ENCODE measurements around the gene QPCTL. TPM values are rescaled to one million over a fixed set of nuclear protein-coding genes. Genes with fewer than 3 reads are reported as not detected.

Gene QPCTL
- total and polyA plus RNA-seq, 9 of the 15 experiments (the other 6 are each of a cell fraction or from before 2014, with no cell fraction given) = 0.99 to 31.3 (median 12.7) TPM

DNA sequence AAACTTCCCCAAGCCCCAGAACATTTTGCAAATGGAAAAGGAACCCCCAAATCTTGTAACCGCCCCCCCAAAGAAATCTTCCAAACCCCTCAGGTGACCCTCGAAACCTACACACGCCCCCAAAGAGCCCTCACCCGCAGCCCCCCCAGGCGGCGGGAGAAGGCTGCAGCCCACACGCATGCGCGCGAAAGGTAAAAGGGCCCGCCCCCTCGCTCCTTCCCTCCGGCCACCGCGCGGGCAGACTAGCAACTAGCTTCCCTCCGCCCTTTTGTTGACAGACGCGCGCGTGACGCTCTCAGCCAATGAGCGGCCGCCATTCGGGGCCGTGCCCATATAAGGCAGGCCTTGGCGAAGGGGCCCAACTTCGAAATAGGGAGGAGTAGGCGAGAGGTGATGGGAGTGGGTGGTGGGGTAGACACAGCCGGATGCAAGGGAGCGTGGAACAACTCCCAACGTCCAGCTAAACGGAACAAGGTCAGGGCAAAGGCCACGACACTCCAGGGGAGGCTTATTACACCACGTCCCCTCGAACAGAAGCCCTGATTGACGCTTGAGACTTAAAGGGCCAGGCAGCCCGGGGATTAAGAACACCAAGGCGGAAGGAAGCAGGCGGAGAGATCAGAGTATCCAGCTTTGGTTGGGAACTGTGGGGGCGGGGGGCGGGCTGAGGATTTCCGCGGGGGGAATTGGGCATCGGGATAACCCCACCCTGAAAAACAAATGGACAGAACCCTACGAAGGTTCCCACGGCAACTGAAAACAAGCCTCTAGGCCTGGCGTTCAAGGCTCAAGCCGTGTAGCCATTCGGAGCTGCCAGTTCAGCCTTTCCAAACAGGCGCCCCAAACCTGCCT is 24.9 kb downstream of the QPCTL start (continued):
- no peak for TF ChIP-seq SRSF3 (IDR thresholded peaks at IDR 0.05; ENCODE audit: insufficient read depth, low read length)
- TF ChIP-seq ZKSCAN3 (CRISPR knock-in tag; IDR thresholded peaks at IDR 0.05) = no peak
- TF ChIP-seq NFYB (IDR thresholded peaks at IDR 0.05; ENCODE audit: extremely low read depth, insufficient read length) = peak; percentile 44
- TF ChIP-seq, protein P1, sequence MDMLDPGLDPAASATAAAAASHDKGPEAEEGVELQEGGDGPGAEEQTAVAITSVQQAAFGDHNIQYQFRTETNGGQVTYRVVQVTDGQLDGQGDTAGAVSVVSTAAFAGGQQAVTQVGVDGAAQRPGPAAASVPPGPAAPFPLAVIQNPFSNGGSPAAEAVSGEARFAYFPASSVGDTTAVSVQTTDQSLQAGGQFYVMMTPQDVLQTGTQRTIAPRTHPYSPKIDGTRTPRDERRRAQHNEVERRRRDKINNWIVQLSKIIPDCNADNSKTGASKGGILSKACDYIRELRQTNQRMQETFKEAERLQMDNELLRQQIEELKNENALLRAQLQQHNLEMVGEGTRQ (CRISPR knock-in tag; IDR thresholded peaks at IDR 0.05) = peak; percentile 96
- no peak for TF ChIP-seq ZKSCAN1 (IDR thresholded peaks at IDR 0.05; ENCODE audit: low read depth, low read length)
- TF ChIP-seq, protein P2, sequence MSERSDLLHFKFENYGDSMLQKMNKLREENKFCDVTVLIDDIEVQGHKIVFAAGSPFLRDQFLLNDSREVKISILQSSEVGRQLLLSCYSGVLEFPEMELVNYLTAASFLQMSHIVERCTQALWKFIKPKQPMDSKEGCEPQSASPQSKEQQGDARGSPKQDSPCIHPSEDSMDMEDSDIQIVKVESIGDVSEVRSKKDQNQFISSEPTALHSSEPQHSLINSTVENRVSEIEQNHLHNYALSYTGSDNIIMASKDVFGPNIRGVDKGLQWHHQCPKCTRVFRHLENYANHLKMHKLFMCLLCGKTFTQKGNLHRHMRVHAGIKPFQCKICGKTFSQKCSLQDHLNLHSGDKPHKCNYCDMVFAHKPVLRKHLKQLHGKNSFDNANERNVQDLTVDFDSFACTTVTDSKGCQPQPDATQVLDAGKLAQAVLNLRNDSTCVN (CRISPR knock-in tag; IDR thresholded peaks at IDR 0.05) = no peak
- TF ChIP-seq ZNF324 (CRISPR knock-in tag; IDR thresholded peaks at IDR 0.05) = no peak
- no peak for TF ChIP-seq POU5F1 (IDR thresholded peaks at IDR 0.05; ENCODE audit: borderline replicate concordance, low read depth, low read length, partially characterized antibody)
- no peak for TF ChIP-seq HDAC6 (IDR thresholded peaks at IDR 0.05; ENCODE audit: low read depth, low read length)
- no peak for TF ChIP-seq CSDE1 (IDR thresholded peaks at IDR 0.05)
- no peak for TF ChIP-seq SLC30A9 (CRISPR knock-in tag; IDR thresholded peaks at IDR 0.05)
- TF ChIP-seq, protein P3, sequence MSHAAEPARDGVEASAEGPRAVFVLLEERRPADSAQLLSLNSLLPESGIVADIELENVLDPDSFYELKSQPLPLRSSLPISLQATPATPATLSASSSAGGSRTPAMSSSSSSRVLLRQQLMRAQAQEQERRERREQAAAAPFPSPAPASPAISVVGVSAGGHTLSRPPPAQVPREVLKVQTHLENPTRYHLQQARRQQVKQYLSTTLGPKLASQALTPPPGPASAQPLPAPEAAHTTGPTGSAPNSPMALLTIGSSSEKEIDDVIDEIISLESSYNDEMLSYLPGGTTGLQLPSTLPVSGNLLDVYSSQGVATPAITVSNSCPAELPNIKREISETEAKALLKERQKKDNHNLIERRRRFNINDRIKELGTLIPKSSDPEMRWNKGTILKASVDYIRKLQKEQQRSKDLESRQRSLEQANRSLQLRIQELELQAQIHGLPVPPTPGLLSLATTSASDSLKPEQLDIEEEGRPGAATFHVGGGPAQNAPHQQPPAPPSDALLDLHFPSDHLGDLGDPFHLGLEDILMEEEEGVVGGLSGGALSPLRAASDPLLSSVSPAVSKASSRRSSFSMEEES (CRISPR knock-in tag; IDR thresholded peaks at IDR 0.05) = no peak
- TF ChIP-seq, protein P4, sequence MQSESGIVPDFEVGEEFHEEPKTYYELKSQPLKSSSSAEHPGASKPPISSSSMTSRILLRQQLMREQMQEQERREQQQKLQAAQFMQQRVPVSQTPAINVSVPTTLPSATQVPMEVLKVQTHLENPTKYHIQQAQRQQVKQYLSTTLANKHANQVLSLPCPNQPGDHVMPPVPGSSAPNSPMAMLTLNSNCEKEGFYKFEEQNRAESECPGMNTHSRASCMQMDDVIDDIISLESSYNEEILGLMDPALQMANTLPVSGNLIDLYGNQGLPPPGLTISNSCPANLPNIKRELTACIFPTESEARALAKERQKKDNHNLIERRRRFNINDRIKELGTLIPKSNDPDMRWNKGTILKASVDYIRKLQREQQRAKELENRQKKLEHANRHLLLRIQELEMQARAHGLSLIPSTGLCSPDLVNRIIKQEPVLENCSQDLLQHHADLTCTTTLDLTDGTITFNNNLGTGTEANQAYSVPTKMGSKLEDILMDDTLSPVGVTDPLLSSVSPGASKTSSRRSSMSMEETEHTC (IDR thresholded peaks at IDR 0.05) = no peak
- peak; percentile 82; the same call in 1 of the 2 replicates for TF ChIP-seq CTBP1 (IDR thresholded peaks at IDR 0.05; ENCODE audit: borderline replicate concordance)
- 0 out of 2 replicates have a peak, but pooled peaks have one; percentile 40 for TF ChIP-seq MXI1 (IDR thresholded peaks at IDR 0.05; ENCODE audit: low read depth, low read length)
- TF ChIP-seq, protein P5, sequence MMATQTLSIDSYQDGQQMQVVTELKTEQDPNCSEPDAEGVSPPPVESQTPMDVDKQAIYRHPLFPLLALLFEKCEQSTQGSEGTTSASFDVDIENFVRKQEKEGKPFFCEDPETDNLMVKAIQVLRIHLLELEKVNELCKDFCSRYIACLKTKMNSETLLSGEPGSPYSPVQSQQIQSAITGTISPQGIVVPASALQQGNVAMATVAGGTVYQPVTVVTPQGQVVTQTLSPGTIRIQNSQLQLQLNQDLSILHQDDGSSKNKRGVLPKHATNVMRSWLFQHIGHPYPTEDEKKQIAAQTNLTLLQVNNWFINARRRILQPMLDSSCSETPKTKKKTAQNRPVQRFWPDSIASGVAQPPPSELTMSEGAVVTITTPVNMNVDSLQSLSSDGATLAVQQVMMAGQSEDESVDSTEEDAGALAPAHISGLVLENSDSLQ (IDR thresholded peaks at IDR 0.05) = peak; percentile 98
- TF ChIP-seq ZNF197 (CRISPR knock-in tag; IDR thresholded peaks at IDR 0.05; ENCODE audit: low read depth) = peak; percentile 76; the same call in 1 of the 2 replicates
- TF ChIP-seq, protein P6, sequence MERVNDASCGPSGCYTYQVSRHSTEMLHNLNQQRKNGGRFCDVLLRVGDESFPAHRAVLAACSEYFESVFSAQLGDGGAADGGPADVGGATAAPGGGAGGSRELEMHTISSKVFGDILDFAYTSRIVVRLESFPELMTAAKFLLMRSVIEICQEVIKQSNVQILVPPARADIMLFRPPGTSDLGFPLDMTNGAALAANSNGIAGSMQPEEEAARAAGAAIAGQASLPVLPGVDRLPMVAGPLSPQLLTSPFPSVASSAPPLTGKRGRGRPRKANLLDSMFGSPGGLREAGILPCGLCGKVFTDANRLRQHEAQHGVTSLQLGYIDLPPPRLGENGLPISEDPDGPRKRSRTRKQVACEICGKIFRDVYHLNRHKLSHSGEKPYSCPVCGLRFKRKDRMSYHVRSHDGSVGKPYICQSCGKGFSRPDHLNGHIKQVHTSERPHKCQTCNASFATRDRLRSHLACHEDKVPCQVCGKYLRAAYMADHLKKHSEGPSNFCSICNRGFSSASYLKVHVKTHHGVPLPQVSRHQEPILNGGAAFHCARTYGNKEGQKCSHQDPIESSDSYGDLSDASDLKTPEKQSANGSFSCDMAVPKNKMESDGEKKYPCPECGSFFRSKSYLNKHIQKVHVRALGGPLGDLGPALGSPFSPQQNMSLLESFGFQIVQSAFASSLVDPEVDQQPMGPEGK (CRISPR knock-in tag; IDR thresholded peaks at IDR 0.05; ENCODE audit: borderline replicate concordance) = no peak

Data from K562 (cell line).